Choroid plexus epithelial cell (primary cell): ENCODE measurements around the gene PGLYRP4.
"Not testable (repeated sequence)": the region's sequence is repeated elsewhere in the genome, so short reads cannot be mapped to it uniquely, and the experiment has no call there.

ENCODE experiments used
- DNase-seq: peaks from one replicate; pipeline ENCODE4 v3.0.0-alpha.2; 2010; ENCODE audit warnings: low read depth
- H3K4me3 ChIP-seq: 2 replicates; pipeline ENCODE4 v1.5.1; 2011; ENCODE audit warnings: low read depth, mild to moderate bottlenecking, control low read depth, low read length, moderate library complexity
- TF ChIP-seq, protein P1 (sequence below): conservative IDR thresholded peaks from 2 replicates; pipeline ENCODE4 v1.5.1; 2011; ENCODE audit warnings: low read depth, mild to moderate bottlenecking, control low read depth, inconsistent platforms, low read length, moderate library complexity

PGLYRP4 gene

DNA sequence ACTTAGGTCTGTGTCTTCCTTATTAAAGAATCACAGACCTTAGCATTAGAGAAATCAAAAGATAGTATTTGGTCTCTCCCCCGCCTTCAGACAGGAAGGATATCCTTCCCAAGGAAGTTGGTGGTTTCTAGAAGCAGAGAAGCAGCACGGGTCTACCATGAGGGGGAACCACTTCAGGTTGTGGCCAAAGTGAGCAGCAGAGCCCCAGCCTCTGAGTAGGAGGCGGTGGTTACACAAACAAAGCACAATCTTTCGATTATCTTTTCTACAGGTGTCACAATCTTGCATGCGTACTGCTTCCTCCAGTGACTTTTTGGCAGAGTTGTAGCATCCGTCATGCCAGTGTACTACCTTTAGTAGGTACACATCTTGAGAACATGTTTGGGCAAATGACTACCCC is 8.8 kb downstream of the PGLYRP4 start:
- H3K4me3 ChIP-seq = no peak overlapping the region
- TF ChIP-seq, protein P1, sequence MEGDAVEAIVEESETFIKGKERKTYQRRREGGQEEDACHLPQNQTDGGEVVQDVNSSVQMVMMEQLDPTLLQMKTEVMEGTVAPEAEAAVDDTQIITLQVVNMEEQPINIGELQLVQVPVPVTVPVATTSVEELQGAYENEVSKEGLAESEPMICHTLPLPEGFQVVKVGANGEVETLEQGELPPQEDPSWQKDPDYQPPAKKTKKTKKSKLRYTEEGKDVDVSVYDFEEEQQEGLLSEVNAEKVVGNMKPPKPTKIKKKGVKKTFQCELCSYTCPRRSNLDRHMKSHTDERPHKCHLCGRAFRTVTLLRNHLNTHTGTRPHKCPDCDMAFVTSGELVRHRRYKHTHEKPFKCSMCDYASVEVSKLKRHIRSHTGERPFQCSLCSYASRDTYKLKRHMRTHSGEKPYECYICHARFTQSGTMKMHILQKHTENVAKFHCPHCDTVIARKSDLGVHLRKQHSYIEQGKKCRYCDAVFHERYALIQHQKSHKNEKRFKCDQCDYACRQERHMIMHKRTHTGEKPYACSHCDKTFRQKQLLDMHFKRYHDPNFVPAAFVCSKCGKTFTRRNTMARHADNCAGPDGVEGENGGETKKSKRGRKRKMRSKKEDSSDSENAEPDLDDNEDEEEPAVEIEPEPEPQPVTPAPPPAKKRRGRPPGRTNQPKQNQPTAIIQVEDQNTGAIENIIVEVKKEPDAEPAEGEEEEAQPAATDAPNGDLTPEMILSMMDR = no peak
- DNase-seq = no peak

DNA sequence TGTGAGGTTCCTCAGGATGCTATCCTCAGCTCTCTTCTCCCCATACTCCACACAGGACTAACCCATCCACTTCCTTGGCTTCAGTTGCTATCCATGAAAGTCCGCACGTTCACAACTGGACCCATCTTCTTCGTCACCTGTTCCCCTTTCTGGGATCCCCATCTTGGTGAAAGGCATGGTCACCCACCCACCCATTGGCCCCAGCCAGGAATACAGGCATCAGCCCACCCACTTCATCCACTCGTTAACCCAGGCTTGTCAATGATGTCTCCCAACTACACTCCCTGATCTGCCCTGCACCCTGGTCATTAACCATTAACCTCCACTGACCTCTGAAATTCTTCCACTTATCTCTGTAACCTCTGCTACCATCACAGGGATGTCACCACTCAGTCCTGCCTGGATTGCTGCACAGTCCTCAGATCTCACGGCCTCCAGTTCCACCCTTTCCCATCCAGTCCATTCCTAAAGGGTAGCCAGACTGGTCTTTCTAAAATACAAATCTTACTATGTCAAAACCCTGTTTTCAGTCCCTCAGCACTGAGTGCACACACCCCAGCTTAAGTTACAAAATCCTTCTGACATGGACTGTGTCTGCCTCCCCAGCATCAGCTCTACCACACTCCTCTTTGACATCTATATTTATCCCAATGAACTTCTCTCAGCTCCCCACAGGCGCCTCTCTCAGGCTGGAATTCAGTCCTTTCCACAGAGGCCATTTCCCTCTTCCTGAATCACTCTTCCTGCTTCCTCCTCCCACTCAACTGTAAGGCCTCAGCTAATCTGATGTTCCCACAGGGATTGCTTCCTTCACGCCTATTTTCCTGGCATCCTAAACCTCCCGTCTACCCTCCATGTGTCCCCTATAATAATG is 10.4 kb downstream of the PGLYRP4 start:
- no peak for DNase-seq
- TF ChIP-seq, protein P1 = no peak
- H3K4me3 ChIP-seq = no peak overlapping the region

DNA sequence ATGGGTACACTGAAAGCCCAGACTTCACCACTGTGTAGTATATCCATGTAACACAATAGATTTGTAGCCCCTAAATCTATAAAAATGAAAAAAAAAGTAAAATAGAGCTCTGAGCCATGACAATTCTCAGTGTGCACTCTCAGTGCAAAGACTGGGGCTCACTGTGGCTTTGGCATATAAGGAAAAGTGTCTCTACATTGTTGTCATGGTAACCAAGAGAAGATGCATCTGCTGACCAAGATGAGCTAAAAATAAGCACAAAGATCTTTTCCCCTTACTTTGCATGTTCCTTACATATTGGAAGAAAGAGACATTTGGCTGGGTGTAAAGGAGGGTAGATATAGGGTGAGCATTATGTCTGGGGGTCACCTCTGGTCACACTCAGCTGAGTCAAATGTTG is 12.0 kb downstream of the PGLYRP4 start:
- no peak for DNase-seq
- TF ChIP-seq, protein P1 = no peak
- no peak overlapping the region for H3K4me3 ChIP-seq

DNA sequence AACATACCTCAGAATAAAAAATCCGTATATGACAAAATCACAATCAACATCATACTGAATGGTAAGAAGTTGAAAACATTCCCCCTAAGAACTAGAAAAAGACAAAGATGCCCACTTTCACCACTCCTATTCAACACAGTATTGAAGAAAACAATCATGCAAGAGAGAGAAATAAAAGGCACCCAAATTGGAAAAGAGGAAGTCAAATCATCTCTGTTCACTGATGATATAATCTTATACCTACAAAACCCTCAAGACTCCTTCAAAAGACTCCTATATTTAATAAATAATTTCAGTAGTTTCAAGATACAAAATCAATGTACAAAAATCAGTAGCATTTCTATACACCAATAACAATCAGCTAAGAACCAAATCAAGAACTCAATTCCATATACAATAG is 14.7 kb downstream of the PGLYRP4 start:
- TF ChIP-seq, protein P1 = no peak
- no peak for DNase-seq
- H3K4me3 ChIP-seq = no peak overlapping the region

DNA sequence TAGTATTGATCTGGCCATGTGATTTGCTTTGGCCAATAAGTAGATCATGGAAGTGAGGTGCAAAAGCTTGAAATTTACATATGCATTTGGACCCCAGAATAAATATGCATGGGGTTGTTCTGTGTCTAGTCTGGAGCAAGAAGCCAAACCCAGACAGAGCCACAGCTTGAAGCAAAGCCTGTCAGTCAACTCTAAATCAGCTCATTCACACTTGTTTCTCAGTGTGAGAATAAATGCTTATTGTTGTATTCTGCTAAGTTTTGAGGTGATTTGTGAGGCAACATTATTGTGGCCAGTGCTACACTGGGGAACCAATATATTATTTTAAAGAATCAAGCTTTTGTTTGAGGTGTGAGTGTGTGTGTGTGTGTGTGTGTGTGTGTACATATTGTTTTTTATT is 23.7 kb downstream of the PGLYRP4 start:
- no peak overlapping the region for H3K4me3 ChIP-seq
- DNase-seq = no peak
- TF ChIP-seq, protein P1 = no peak

DNA sequence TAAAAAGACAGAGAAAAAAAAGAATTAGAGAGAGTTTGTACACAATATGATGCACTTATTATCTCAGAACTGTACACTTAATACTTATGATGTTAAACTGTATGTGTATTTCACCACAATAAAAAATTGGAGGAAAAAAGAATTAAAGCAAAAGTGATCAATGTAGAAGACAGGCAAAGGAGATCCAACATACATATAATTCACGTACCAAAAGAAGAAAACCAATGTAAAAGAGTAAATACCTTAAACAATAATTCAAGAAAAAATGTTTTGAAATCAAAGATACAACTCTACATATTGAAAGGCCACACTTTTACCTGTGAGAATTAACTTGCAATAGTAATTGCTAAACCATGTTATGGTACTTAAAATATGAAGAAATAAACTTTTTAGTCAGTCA is 26.1 kb downstream of the PGLYRP4 start:
- no peak overlapping the region for H3K4me3 ChIP-seq
- TF ChIP-seq, protein P1 = no peak
- no peak for DNase-seq

DNA sequence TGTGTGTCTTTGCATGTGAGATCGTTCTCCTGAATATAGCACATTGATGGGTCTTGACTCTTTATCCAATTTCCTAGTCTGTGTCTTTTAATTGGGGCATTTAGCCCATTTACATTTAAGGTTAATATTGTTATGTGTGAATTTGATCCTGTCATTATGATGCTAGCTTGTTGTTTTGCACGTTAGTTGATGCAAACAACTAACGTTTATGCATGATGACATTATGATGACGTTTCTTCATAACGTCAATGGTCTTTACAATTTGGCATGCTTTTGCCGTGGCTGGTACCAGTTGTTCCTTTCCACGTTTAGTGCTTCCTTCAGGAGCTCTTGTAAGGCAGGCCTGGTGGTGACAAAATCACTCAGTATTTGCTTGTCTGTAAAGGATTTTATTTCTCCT is 30.5 kb downstream of the PGLYRP4 start:
- DNase-seq, H3K4me3 ChIP-seq: not testable (repeated sequence)

DNA sequence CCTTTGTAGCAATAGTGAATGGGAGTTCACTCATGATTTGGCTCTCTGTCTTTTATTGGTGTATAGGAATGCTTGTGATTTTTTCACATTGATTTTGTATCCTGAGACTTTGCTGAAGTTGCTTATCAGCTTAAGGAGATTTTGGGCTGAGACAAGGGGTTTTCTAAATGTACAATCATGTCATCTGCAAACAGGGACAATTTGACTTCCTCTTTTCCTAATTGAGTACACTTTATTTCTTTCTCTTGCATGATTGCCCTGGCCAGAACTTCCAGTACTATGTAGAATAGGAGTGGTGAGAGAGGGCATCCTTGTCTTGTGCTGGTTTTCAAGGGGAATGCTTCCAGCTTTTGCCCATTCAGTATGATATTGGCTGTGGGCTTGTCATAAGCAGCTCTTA is 32.6 kb downstream of the PGLYRP4 start:
- DNase-seq = not testable (repeated sequence)

DNA sequence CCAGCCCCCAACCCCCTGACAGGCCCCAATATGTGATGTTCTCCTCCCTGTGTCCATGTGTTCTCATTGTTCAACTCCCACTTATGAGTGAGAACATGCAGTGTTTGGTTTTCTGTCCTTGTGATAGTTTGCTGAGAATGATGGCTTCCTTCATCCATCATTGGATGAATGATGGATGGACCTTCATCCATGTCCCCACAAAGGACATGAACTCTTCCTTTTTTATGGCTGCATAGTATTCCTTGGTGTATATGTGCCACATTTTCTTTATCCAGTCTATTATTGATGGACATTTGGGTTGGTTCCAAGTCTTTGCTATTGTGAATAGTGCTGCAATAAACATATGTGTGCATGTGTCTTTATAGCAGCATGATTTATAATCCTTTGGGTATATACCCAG is 34.3 kb downstream of the PGLYRP4 start:
- not testable (repeated sequence) for DNase-seq, H3K4me3 ChIP-seq

More for the DNA sequence above, 32.6 kb downstream of the PGLYRP4 start:
- not testable (repeated sequence) for H3K4me3 ChIP-seq
